ENCODE data around the gene DAP3.
A peak's percentile ranks its signal among the peaks of the same experiment; 100 is the strongest.
"Not testable (repeated sequence)": the region's sequence is repeated elsewhere in the genome, so short reads cannot be mapped to it uniquely, and the experiment has no call there.

DAP3 gene

GRCh38 chr1:155759966-155760630, 71.2 kb downstream of the DAP3 start:
- in situ Hi-C loops (cut with HindIII; ENCODE audit: low pct_ligation_motif_present, low pct_unique_long_range_greater_than_20kb, low sequenced_read_pairs), result no loop called here
- DNase-seq, result no peak

DNA sequence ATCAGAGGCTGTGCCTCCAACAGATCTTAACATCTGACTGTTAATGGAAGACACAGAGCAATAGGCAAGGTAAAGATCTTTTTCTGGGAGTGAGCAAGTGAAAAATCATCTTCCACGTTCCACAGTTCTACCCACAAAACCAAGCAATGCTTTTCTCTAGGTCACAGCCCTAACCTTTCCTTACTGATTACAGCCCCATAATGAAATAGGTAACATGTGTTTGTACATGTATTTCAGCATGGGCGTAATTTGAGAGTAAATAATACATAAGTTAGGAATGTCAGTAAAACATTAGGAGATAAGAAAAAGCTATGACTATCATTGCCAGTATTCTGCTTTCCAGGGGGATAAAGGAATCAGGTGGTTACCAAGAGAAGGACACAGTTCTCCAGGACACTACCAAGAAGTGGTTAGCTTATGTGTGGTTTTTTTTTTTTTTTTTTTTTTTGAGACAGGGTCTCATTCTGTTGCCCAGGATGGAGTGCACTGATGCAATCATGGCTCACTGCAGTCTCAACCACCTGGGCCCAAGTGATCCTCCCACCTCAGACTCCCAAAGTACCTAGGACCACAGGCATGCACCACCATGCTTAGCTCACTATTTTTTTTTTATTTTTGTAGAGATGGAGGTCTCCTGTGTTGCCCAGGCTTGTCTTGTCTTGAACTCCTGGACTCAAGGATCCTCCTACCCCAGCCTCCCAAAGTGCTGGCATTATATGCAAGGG, 72.0 kb downstream of the DAP3 start:
- in situ Hi-C loops (cut with HindIII; ENCODE audit: low pct_ligation_motif_present, low pct_unique_long_range_greater_than_20kb, low sequenced_read_pairs), result no loop called here
- no peak for DNase-seq

DNA sequence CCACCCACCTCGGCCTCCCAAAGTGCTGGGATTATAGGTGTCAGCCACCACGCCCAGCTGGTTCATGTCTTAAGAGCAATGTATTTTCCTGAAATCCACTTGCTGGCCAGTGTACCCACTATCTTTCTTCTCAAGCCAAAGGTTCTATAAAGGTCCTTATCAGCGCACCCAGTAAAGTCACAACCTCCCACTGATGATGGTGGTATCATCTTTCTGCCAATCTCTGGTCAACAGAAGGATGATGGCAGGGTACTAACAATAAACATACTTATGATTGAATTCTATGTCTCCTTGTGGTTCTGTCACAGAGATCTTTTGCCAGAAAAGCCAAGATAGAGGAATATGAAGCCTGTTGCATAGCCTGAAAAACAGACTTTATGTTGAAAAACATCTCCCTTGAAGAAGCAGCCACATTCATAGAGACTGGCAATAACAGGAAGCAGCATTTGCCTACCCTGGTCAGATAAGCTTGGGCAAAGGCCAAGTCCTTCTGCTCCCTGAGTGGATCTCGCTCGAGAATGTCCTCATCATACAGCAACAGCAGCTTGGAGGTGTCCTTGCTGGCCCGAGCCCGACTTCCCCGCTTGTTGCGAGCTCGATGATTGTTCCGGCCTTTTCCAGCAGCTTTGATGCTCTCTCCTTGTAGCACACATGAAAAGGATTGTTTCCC, 73.0 kb downstream of the DAP3 start:
- in situ Hi-C loops (cut with HindIII; ENCODE audit: low pct_ligation_motif_present, low pct_unique_long_range_greater_than_20kb, low sequenced_read_pairs), result no loop called here

DNA sequence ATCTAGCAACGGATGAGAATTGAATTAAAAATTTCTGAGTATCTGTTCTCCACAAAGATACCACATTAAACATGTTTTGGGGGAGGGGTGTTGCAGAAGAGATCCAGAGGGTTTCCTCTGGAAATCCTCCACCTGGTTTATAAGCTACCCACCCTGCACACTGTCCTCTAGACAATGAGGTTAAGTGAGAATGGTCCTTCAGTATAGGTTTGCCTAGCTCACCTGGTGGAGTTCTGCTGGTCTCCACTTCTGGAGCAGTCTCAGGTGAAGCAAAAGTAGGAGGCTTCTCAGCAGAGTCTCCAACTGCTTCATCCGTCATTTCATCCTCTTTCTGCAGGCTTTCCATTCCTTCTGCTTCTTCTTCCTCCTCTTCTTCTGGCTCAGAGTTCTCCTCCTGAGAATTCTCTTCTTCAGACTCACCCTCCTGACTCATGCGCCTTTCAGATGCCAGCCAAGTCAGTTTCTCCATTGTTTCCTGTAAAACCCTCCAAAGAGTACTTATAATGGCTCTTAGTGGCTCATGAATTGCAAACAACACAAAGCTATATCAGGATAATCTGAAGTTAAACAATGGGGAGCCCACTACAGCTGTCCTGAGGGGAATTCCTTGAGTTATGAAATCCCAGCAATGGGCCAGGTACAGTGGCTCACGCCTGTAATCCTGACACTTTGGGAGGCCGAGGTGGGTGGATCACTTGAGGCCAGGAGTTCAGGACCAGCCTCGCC, 74.4 kb downstream of the DAP3 start:
- peak; percentile 90 for DNase-seq
- in situ Hi-C loops (cut with HindIII; ENCODE audit: low pct_ligation_motif_present, low pct_unique_long_range_greater_than_20kb, low sequenced_read_pairs), result not testable (repeated sequence)

More for the DNA sequence above, 73.0 kb downstream of the DAP3 start:
- DNase-seq, result no peak

GRCh38 chr1:155763989-155764388, 75.1 kb downstream of the DAP3 start:
- DNase-seq; in situ Hi-C loops (cut with HindIII; ENCODE audit: low pct_ligation_motif_present, low pct_unique_long_range_greater_than_20kb, low sequenced_read_pairs): not testable (repeated sequence)

DNA sequence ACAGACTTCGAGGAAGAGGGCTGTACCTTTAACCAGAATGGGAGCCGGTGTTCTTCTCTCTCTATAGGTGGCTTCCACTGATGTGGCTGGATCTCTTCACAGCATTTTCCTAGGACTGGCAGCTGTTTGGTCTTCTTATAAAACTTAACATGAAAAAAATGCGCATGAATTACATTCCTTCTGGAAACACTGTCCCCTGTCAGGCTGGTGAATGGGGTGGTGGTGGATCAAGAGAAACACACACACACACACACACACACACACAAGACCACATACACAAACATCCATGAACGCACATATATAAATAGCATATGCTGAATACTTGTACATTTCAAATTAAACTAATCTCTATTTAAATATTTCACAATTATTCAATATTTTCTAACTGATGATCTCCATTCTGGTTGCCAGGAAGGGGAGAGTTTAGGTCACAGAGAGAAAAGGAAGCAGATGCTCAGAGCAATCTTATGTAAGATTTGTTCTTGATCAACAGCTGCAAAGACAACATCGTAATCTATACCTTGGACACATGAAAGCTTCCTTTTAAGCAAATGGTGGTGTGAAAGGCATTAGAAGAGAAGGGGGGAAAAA, 78.6 kb downstream of the DAP3 start:
- DNase-seq; in situ Hi-C loops (cut with HindIII; ENCODE audit: low pct_ligation_motif_present, low pct_unique_long_range_greater_than_20kb, low sequenced_read_pairs): not testable (repeated sequence)

DNA sequence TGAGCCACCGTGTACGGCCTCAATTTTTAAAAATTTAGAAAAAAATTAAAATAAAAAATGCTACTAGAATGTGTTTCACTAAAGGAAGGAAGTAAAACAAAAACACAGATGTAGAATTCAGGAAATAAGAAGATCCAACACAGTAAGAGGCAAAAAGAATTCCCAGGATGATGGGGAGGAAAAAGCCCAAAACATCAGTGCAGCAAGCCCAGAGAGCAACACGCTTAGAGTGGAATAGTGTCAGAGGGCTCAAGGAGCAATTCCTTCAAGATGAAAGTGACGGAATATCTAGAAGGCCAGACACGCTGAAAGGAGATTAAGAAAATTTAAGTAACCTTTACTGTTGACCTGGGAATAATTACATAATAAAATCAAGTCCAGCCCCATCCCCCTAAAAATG, 80.4 kb downstream of the DAP3 start:
- in situ Hi-C loops (cut with HindIII; ENCODE audit: low pct_ligation_motif_present, low pct_unique_long_range_greater_than_20kb, low sequenced_read_pairs), result no loop called here
- DNase-seq, result no peak

- in situ Hi-C loops (cut with HindIII; ENCODE audit: low pct_ligation_motif_present, low pct_unique_long_range_greater_than_20kb, low sequenced_read_pairs), result no loop called here
- DNase-seq, result no peak
Observed at GRCh38 chr1:155773221-155773620, 84.3 kb downstream of the DAP3 start.

DNA sequence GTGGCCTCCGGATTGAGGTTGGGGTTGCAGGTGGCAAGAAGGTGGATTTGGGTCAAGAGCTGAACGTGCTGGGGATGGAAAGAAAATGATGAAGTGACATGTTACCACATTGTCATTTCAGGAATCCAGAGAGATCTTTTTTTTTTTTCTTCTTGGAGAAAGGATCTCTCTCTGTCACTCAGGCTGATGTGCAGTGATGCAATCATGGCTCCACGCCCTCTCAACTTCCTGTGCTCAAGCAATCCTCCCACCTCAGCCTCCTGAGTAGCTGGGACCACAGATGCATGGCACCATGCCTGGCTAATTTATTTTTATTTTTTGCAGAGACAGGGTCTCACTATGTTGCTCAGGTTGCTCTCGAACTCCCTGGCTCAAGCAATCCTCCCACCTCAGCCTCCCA, 87.5 kb downstream of the DAP3 start:
- DNase-seq, result no peak
- in situ Hi-C loops (cut with HindIII; ENCODE audit: low pct_ligation_motif_present, low pct_unique_long_range_greater_than_20kb, low sequenced_read_pairs), result no loop called here

DNA sequence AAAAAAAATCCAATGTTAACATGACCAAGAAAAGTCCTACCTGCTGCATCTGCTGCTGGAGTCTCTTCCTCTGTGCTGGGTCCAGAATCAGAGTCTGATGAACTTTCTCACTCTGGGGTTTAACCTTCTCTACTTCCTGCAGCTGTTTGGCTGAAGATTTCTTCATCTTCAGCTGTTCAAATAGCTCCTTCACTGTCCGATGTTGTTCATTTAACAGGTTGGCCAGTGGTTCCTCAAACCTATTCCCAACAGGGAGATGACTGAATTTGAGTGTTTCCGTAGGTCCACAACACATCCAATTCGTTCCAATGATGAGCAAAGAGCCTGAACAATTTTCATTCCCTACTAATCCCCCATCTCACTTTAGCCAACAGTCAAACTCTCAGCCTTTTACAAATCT, 88.7 kb downstream of the DAP3 start:
- DNase-seq, result no peak
- in situ Hi-C loops (cut with HindIII; ENCODE audit: low pct_ligation_motif_present, low pct_unique_long_range_greater_than_20kb, low sequenced_read_pairs), result no loop called here
